ENCODE data around the gene HBG2.
A peak's percentile ranks its signal among the peaks of the same experiment; 100 is the strongest.
"Not testable (repeated sequence)": the region's sequence is repeated elsewhere in the genome, so short reads cannot be mapped to it uniquely, and the experiment has no call there.

Gene HBG2

GRCh38 chr11:5281596-5281995 lies 27.0 kb upstream of the HBG2 start:
- DNase-seq (ENCODE audit: low read depth, low spot score), result no peak

DNA sequence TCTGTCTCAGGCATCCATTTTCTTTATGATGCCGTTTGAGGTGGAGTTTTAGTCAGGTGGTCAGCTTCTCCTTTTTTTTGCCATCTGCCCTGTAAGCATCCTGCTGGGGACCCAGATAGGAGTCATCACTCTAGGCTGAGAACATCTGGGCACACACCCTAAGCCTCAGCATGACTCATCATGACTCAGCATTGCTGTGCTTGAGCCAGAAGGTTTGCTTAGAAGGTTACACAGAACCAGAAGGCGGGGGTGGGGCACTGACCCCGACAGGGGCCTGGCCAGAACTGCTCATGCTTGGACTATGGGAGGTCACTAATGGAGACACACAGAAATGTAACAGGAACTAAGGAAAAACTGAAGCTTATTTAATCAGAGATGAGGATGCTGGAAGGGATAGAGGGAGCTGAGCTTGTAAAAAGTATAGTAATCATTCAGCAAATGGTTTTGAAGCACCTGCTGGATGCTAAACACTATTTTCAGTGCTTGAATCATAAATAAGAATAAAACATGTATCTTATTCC lies 26.1 kb upstream of the HBG2 start:
- peak; percentile 64 for DNase-seq (ENCODE audit: low read depth, low spot score)

DNA sequence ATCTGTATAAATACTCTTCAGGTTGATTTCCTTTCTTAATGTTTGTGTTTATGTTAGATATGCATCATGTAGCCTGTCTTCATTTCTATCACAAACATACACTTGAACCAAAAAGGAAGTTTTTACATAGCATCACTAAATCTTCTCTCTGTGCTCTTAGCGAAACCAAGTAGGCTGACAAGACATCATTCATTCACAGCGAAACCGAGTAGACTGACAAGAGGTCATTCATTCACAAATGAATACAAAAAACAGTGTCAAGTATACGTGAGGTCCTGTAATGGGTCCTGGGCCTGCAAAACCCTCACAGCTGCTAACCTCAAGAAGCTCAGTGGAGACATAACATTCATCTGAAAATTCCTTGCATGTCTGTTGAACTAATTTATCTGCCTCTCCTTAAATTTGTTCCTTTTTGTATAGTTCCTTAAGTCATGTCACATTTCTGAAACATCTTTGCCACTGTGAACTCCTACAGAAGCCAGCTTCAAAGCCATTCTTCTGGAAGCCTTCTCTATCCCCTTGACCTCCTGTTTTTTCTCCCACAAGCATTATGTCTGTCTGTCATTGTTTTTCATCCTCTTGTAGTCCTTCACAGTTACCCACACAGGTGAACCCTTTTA lies 25.0 kb upstream of the HBG2 start:
- no peak for DNase-seq (ENCODE audit: low read depth, low spot score)

GRCh38 chr11:5277807-5278382 lies 23.3 kb upstream of the HBG2 start:
- DNase-seq (ENCODE audit: low read depth, low spot score), result no peak

DNA sequence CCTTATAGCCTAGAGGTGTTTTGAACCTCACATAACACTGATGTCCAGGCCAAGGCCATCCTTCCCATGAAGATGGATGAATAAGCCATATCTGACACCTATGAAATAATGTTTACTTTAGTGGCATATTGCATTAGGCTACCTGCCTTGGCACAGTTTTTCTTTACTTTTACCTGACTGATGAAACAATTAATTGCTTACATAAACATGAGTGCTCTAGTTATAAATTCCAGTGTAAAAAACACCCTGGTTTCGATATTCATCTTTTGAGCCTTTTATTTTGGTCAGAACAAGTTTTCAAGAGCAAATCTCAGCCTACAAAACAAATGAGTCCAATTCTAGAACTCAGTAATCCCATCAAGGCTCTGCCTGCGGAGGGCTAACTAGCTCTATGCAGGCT lies 22.1 kb upstream of the HBG2 start:
- DNase-seq (ENCODE audit: low read depth, low spot score), result no peak

DNA sequence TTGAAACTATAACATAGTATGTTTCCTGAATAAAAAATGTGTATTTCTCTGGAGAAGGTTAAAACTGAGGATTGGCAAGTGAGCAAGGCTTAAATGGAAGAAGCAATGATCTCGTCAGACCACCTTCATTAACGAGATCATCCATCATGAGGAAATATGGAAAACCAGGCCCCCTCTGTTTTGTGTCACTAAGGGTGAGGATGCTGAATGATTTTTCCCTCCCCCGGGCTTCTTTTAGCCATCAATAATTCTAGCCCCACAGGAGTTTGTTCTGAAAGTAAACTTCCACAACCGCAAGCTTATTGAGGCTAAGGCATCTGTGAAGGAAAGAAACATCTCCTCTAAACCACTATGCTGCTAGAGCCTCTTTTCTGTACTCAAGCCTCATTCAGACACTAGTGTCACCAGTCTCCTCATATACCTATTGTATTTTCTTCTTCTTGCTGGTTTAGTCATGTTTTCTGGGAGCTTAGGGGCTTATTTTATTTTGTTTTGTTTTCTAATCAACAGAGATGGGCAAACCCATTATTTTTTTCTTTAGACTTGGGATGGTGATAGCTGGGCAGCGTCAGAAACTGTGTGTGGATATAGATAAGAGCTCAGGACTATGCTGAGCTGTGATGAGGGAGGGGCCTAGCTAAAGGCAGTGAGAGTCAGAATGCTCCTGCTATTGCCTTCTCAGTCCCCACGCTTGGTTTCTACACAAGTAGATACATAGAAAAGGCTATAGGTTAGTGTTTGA lies 21.0 kb upstream of the HBG2 start:
- DNase-seq (ENCODE audit: low read depth, low spot score), result no peak

DNA sequence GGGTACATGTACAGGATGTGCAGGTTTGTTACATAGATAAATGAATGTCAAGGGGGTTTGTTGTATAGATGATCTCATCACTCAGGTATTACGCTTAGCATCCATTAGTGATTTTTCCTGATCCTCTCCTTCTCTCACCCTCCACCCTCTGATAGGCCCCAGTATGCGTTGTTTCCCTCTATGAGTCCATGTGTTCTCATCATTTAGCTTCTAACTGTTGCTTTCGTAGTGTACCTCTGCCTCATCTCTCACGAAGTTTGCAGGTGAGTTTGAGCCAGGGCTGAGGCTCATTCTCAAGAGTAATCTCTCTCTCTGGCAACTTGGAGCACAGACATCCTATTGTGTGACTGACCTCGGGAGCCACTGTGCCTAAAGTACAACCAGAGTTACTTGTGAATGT lies 19.8 kb upstream of the HBG2 start:
- no peak for DNase-seq (ENCODE audit: low read depth, low spot score)

DNA sequence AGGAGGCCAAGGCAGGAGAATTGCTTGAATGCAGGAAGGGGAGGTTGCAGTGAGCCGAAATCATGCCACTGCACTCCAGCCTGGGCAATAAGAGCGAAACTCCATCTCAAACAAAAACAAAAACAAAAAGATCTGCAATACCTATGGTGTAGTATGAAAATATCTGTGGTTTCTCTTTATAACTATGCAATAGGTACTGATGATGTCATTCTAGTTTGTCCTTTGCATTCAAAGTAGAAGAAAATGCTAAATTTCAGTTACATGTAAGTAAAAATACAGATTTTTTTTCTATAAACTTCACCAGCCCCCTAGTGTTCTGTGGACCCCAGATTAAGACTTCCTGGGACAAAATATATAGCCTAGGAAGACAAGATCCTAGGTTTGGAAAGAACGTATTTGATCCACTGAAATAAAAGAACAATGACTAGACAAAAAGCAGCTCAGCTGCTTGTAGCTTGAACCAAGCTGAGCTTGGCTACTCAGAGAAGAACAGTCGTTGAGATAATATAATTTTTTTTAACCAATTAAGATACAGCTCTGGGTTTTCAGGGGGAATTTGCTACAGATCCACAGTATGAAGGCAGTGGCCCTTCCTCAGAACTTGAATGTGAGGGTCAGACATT lies 17.9 kb upstream of the HBG2 start:
- no peak for DNase-seq (ENCODE audit: low read depth, low spot score)

DNA sequence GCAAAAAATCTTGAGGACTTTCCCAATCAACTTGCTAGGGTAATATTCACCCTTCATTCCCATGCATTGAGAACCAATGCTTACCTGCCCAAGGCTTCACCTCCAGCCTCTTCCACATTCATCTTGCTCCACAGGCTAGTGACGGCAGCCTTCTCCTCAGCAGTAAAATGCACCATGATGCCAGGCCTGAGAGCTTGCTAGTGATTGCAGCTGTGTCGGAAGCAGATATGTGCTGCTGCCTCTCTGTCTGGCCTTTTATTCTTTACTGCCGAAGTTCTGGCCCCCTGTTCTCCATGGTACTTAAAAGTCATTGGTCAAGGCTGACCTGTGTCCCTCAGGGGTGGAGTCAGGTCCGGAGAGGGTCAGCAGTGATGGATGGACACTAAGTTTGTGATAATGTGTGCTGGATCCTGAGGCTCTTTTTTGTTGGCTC lies 15.2 kb upstream of the HBG2 start, which contains the start of gene HBE1:
HBE1 (minus strand) TSS at position 231 of the 433 bp plus-strand sequence; CDS start at position 176, 55 bp downstream.
- no peak for DNase-seq (ENCODE audit: low read depth, low spot score)

DNA sequence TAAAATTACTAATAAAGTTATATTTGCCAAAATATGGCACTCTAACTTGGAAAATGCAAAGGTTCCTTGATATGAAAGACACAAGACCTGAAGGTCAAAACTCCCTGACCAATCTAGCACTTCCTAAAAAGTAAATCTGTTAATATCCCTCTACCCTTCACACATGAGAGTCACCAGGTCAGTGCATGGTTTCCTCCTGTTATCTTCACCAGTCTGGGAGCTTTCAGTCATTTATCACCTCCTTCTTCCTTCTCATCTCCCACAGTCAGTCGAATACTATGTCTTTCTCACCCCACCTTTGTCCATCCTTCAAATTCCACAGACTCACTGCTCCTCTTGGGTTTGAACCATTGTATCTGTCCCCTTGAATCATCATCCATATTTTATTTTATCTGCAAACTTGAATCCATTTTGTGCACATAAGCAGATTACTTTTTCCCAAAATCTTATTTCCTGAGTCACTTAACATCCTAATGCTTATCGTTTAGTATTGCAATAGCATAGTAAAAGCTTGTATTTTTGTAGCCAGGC lies 12.5 kb upstream of the HBG2 start:
- DNase-seq (ENCODE audit: low read depth, low spot score), result no peak

DNA sequence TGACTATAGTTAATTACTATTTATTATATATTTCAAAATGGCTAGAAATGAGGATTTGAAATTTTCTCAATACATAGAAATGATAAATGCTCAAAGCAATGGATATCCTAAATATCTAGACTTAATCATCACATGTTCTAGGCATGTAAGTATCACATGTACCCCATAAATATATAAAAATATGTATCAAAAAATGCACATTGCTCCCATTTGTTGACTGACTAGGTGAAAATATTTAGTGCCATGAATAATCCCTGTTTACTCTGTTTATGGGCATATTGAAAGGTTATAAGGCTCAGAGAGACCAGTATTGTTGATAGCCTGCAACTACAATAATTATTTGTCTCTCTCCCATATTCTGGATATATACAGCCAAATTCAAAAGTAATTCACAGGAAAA lies 12.0 kb upstream of the HBG2 start:
- DNase-seq (ENCODE audit: low read depth, low spot score), result no peak

GRCh38 chr11:5265832-5266231 lies 11.3 kb upstream of the HBG2 start:
- no peak for DNase-seq (ENCODE audit: low read depth, low spot score)

DNA sequence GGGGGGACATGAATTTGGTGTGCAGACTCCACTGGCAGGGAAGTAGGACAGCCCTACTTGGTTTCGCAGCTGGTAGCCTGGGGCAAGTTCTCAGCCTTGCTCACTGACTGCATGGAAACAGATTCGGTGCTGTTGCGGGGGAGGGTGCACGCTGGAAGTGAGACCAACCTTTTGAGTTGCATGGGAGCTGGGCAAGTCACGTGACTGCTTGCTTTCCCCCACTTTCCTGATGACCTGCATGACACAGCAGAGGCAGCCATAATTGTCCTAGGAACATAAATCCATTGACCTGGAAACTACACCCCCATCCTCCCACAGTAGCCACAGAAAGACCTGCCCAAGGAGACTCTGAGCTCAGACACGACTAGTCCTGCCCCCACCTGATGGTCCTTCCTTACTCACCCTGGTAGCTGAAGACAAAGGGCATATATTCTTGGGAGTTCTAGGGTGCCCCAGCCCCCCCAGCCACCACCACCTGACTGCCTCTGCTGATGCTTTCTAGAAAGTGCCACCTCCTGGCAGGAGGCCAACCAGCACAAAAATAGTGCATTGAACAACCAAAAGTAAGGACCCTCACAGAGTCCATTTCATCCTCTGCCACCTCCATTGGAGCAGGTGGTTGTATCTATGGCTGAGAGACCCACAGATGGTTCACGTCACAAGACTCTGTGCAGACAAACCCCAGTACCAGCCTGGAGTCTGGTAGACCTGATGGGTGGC lies 4.1 kb upstream of the HBG2 start:
- peak; percentile 28 for DNase-seq (ENCODE audit: low read depth, low spot score)

DNA sequence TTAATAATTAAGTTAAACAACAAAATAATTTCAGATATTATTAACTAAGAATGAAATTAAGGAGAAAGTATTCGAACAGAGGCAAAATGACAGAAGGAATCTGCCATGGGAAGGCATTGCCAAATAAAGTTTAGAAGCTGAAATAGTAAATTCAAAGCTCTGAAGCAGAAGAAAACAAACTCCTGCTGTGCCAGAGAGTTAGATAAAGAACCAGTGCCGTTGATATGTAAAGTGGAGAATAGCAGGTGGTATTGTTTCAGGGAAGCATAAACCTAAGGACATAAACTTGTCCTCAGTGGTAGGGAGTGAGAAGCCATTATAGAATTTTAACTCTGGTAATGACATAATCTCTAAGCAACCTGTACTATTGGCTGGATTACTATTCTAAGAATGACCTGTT lies 2.7 kb upstream of the HBG2 start:
- DNase-seq (ENCODE audit: low read depth, low spot score), result peak; percentile 60

DNA sequence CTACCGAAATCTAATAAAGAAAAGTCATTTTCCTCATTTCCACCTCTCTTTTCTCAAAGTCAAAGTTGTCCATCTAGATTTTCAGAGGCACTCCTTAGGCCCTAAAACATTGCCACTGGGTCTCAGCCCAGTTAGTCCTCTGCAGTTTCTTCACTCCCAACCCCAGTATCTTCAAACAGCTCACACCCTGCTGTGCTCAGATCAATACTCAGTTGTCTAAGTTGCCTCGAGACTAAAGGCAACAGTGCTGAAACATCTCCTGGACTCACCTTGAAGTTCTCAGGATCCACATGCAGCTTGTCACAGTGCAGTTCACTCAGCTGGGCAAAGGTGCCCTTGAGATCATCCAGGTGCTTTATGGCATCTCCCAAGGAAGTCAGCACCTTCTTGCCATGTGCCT lies 558 bp downstream of the HBG2 start:
- not testable (repeated sequence) for DNase-seq (ENCODE audit: low read depth, low spot score)

DNA sequence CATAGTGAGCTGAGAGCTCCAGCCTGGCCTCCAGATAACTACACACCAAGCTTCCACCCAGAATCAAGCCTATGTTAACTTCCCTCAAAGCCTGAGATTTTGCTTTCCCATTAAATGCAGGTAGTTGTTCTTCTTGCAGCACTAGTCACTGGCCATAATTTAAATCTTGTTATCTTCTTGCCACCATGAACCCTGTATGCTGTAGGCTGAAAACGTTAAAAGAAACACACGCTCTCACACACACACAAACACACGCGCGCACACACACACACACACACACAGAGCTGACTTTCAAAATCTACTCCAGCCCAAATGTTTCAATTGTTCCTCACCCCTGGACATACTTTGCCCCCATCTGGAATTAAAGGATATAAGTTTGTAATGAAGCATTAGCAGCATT lies 1.1 kb downstream of the HBG2 start:
- DNase-seq (ENCODE audit: low read depth, low spot score), result not testable (repeated sequence)

DNA sequence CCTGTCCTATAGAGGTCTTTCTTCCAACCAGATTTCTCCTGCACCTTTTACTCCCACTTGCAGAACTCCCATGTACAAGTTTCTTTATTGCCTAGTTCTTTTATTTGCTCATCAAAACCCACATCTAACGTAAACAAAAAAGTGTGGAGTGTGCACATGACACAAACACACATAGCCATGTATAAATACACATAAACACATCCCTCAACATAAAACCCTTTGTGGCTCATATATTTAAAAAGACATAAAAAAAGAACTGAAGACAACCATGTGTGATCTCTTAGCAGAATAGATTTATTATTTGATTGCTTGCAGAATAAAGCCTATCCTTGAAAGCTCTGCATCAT lies 1.7 kb downstream of the HBG2 start:
- DNase-seq (ENCODE audit: low read depth, low spot score), result no peak

DNA sequence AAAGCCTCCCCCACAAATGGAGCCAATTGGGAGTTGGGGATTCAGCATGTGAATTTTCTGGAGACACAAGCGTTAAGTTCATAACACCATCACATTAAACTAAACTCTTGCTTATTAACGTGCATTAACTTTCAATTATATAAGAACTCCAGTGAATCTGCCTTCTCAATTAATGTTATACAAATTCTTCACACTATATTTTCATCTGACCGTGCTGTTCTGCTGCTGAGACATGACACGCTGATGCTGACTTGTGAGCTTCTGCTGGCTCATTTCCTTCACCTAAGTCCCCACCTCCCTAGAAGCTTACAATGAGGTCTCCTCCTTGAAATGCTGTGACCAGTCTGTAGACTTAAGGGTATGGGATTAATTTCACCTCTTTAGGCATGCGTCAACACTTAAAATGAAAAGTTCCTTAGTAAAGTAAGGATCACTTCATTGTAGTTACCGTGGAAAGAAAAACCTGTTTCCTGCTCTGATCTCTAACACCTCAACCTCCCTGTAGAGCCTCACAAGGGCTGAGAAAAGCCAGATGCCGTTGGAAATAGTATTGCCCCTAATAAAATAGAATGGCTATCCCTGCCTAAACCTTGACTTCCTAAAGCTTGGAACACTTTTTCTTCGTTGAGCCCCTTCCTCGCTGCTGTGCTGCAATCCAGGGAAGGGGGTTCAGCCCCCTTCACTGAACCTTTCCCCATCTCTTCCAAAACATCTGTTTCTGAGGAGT lies 2.2 kb downstream of the HBG2 start:
- DNase-seq (ENCODE audit: low read depth, low spot score), result no peak

DNA sequence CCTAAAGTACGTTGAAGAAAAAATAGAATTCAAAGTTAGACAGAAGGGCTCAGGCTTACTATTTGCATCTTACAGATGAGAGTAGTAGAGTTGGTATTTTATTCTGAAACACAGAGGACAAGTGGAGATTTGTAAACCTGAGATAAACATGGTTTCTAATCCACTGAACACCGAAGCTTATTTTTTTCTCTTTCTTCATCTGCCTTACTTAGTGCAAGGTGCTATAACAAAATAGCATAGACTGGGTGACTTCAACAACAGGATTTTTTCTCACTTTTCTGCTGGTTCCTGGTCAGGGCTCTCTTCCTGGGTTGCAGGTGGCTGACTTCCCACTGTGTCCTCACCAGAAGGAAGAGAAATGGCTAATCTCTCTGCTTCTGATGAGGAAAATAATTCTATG lies 2.8 kb downstream of the HBG2 start:
- DNase-seq (ENCODE audit: low read depth, low spot score), result no peak

GRCh38 chr11:5250543-5251204 lies 3.9 kb downstream of the HBG2 start:
- no peak for DNase-seq (ENCODE audit: low read depth, low spot score)
